ENCODE results near the gene SCYGR5. TPM values are rescaled to one million over a fixed set of nuclear protein-coding genes. Genes with fewer than 3 reads are reported as not detected.
"Not testable (repeated sequence)": the region's sequence is repeated elsewhere in the genome, so short reads cannot be mapped to it uniquely, and the experiment has no call there.

Gene SCYGR5
- total RNA-seq, 2 donors from 2014 or later: not detected

- H3K36me3 ChIP-seq (ENCODE audit: control insufficient read depth, insufficient read depth, low read length): no peaks in the 10 kb centered on the region
- H3K9me3 ChIP-seq (ENCODE audit: control insufficient read depth, low read length): no peaks in the 10 kb centered on the region
- no peaks in the 10 kb centered on the region for H3K27me3 ChIP-seq (ENCODE audit: control insufficient read depth, insufficient read depth, low read length, poor library complexity, severe bottlenecking)
- TF ChIP-seq, protein P1, sequence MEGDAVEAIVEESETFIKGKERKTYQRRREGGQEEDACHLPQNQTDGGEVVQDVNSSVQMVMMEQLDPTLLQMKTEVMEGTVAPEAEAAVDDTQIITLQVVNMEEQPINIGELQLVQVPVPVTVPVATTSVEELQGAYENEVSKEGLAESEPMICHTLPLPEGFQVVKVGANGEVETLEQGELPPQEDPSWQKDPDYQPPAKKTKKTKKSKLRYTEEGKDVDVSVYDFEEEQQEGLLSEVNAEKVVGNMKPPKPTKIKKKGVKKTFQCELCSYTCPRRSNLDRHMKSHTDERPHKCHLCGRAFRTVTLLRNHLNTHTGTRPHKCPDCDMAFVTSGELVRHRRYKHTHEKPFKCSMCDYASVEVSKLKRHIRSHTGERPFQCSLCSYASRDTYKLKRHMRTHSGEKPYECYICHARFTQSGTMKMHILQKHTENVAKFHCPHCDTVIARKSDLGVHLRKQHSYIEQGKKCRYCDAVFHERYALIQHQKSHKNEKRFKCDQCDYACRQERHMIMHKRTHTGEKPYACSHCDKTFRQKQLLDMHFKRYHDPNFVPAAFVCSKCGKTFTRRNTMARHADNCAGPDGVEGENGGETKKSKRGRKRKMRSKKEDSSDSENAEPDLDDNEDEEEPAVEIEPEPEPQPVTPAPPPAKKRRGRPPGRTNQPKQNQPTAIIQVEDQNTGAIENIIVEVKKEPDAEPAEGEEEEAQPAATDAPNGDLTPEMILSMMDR (conservative IDR thresholded peaks at IDR 0.05): no peak
- no peak overlapping the region for H3K27ac ChIP-seq (ENCODE audit: low read depth, low read length)
- no peak overlapping the region for H3K4me3 Mint-ChIP-seq
- H3K4me1 ChIP-seq (ENCODE audit: control insufficient read depth, insufficient read depth, low read length): peaks cover 9% of the 10 kb centered on the region
- no peaks in the 10 kb centered on the region for H3K9me3 Mint-ChIP-seq
- H3K27ac Mint-ChIP-seq: no peak overlapping the region
- no peaks in the 10 kb centered on the region for H3K36me3 Mint-ChIP-seq (ENCODE audit: low read depth)
- DNase-seq: no peak
- H3K9ac ChIP-seq (ENCODE audit: extremely low read depth, low read length, poor library complexity, severe bottlenecking): no peak overlapping the region
- 90 to 93% methylated on average over 3 to 6 of the region's 6 CpGs for WGBS, 2 experiments (ENCODE audit: insufficient coverage in 1 of 2, insufficient read length in 1 of 2)
- H3K4me1 Mint-ChIP-seq: peaks cover 15% of the 10 kb centered on the region
- H3K27me3 Mint-ChIP-seq (ENCODE audit: insufficient read depth): no peaks in the 10 kb centered on the region
- H3K4me3 ChIP-seq (ENCODE audit: low read length): no peak overlapping the region
Measured at GRCh38 chr2:227665189-227665940, 1.2 kb upstream of the SCYGR5 start.

DNA sequence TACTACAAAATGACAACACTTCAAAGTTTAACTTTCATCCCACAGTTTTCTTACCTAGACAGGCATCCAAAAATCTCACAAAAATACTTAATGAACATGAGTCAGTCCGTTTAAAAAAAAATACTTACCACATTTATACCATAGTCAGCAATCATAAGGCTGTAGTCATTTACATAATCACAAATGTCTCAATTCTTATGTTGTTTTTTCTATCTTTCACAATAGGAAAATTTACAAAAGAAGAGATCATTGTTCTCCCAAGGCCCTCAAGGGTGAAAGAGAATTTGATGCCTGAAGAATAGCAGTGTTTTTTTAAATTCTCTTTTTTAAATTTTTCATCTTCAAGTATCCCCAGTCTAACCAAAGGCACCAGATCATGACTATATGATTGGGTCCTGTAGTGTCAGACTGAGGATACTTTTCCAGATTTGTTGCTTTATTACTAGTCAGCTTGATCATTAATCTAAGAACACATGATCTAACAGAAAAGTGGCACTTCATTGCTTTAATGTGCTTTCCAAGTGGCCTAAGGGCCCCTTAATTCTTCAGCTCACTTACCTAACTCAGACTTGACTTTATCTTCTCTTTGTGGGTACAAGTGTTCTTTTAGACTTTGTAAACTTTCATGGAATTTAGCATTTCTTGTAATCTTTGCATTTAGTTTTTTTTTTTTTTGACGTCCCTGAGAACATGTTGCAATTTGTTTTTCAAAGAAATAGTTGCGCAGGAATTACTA is 4.7 kb downstream of the SCYGR5 start:
- Mint-ChIP-seq H3K4me3 (no peak overlapping the region), H3K27me3 (ENCODE audit: insufficient read depth) (no peaks in the 10 kb centered on the region), H3K27ac (no peak overlapping the region), H3K36me3 (ENCODE audit: low read depth) (no peaks in the 10 kb centered on the region), H3K9me3 (no peaks in the 10 kb centered on the region), H3K4me1 (no peaks in the 10 kb centered on the region)
- TF ChIP-seq, protein P1 (conservative IDR thresholded peaks at IDR 0.05): no peak
- Histone ChIP-seq H3K27me3 (ENCODE audit: control insufficient read depth, insufficient read depth, low read length, poor library complexity, severe bottlenecking) (no peaks in the 10 kb centered on the region), H3K4me1 (ENCODE audit: control insufficient read depth, insufficient read depth, low read length) (no peaks in the 10 kb centered on the region), H3K27ac (ENCODE audit: low read depth, low read length) (no peak overlapping the region), H3K9ac (ENCODE audit: extremely low read depth, low read length, poor library complexity, severe bottlenecking) (no peak overlapping the region), H3K9me3 (ENCODE audit: control insufficient read depth, low read length) (no peaks in the 10 kb centered on the region), H3K4me3 (ENCODE audit: low read length) (no peak overlapping the region), H3K36me3 (ENCODE audit: control insufficient read depth, insufficient read depth, low read length) (no peaks in the 10 kb centered on the region)
- no peak for DNase-seq
- WGBS, 2 experiments (ENCODE audit: insufficient coverage in 1 of 2, insufficient read length in 1 of 2): 71 to 87% methylated on average over 3 of the region's 3 CpGs

- not testable (repeated sequence) for H3K27me3 Mint-ChIP-seq (ENCODE audit: insufficient read depth); H3K36me3 Mint-ChIP-seq (ENCODE audit: low read depth); H3K36me3 ChIP-seq (ENCODE audit: control insufficient read depth, insufficient read depth, low read length); H3K27ac ChIP-seq (ENCODE audit: low read depth, low read length); H3K9me3 Mint-ChIP-seq; H3K4me3 ChIP-seq (ENCODE audit: low read length); H3K4me1 Mint-ChIP-seq; H3K4me3 Mint-ChIP-seq; DNase-seq; H3K27me3 ChIP-seq (ENCODE audit: control insufficient read depth, insufficient read depth, low read length, poor library complexity, severe bottlenecking); H3K27ac Mint-ChIP-seq; H3K4me1 ChIP-seq (ENCODE audit: control insufficient read depth, insufficient read depth, low read length); H3K9ac ChIP-seq (ENCODE audit: extremely low read depth, low read length, poor library complexity, severe bottlenecking); H3K9me3 ChIP-seq (ENCODE audit: control insufficient read depth, low read length)
- 89% methylated on average over 5 of the region's 5 CpGs; no CpG with 5 or more reads in 1 of the 2 experiments for WGBS, 2 experiments (ENCODE audit: insufficient coverage in 1 of 2, insufficient read length in 1 of 2)
Measured at GRCh38 chr2:227673620-227674019, 7.0 kb downstream of the SCYGR5 start.

Data from endodermal cell (in vitro differentiated cells).